Testis (tissue), 5 donors: ENCODE results near the gene NLGN1. TPM values are rescaled to one million over a fixed set of nuclear protein-coding genes. Genes with fewer than 3 reads are reported as not detected.
"Not testable (repeated sequence)": the region's sequence is repeated elsewhere in the genome, so short reads cannot be mapped to it uniquely, and the experiment has no call there.

ENCODE experiments used
- DNase-seq: peaks from one replicate; pipeline ENCODE4 v3.0.0-alpha.2; 2019
- H3K27ac ChIP-seq, 2 donors: fragments of 200-600 bp; sonication (generic); one replicate each; pipeline ENCODE4 v1.5.1; 2019
- H3K27me3 ChIP-seq: fragments of 200-600 bp; sonication (generic); one replicate; pipeline ENCODE4 v1.5.1; 2019
- H3K36me3 ChIP-seq: fragments of 200-600 bp; sonication (generic); one replicate; pipeline ENCODE4 v1.5.1; 2017; ENCODE audit warnings: low read depth; ENCODE audit errors: missing control alignments
- H3K4me1 ChIP-seq: fragments of 200-600 bp; sonication (generic); one replicate; pipeline ENCODE4 v1.5.1; 2019
- H3K4me3 ChIP-seq, 2 donors: fragments of 200-600 bp; sonication (generic); one replicate each; pipeline ENCODE4 v1.5.1; 2017 to 2019
- H3K9me3 ChIP-seq: fragments of 200-600 bp; sonication (generic); one replicate; pipeline ENCODE4 v1.5.1; 2017
- CTCF ChIP-seq, 3 experiments: fragments of 450-650 bp in 2 of 3; fragments of 200-600 bp in 1 of 3; sonication (generic) in 1 of 3; IDR thresholded peaks; one replicate each; pipeline ENCODE4 v1.5.1; 2016 to 2019; ENCODE audit warnings: antibody characterized with exemption in 3 of 3, mild to moderate bottlenecking in 2 of 3, moderate library complexity in 1 of 3
- POLR2A ChIP-seq: fragments of 450-650 bp; IDR thresholded peaks from one replicate; pipeline ENCODE4 v1.6.1; 2017; ENCODE audit warnings: antibody characterized with exemption, mild to moderate bottlenecking, moderate library complexity
- WGBS, 2 donors: methylation state at CpG; one replicate each; pipeline ENCODE4 v1.1.5; 2018; 5-methylcytosine and 5-hydroxymethylcytosine counted together
- intact Hi-C: fragments of 100-400 bp; cut with DNase I; formaldehyde crosslinking; loops from one replicate; pipeline ENCODE4 v1.15.1; 2023; ENCODE audit warnings: low total_unique reads
- long read RNA-seq, 2 donors: transcript quantifications; one replicate each; lab custom pipeline, GENCODE V29; 2026
- polyA plus RNA-seq: library from polyadenylated mRNA; stranded (reverse); fragments of 350-450 nt; fragmentation: Illumina TruSeq; extraction: RNeasy Lipid Tissue Mini Kit (QIAGEN cat#74804); gene quantifications from one replicate; pipeline ENCODE4 v1.2.3, GENCODE V29; 2014; ENCODE audit warnings: low read depth, low replicate concordance; ENCODE audit not compliant: insufficient read depth
- total RNA-seq, 2 donors: library from RNA; depleted of rRNA; stranded (reverse); fragments of >200 nt; gene quantifications; one replicate each; pipeline ENCODE4 v1.2.3, GENCODE V29; 2016

Gene NLGN1
- 10 to 100 TPM; 15.5 to 19.2 TPM for total RNA-seq
- polyA plus RNA-seq = 10.6 TPM
- long read RNA-seq, donor 1, transcript NLGN1-202 (3 exons, 1,827 nt) = major isoform, 9 of 19 reads
- long read RNA-seq, donor 1, partial matches to known transcripts = 10 of 19 reads
- long read RNA-seq, donor 1, other reads (novel, unspliced or antisense) = 0 of 19 reads
- long read RNA-seq, donor 2, partial matches to known transcripts = 0 of 3 reads
- long read RNA-seq, donor 2, other reads (novel, unspliced or antisense) = 0 of 3 reads

GRCh38 chr3:173397161-173398110 is at the start of gene NLGN1:
Gene NLGN1, plus strand, starts transcription at chr3:173397744.
- Histone ChIP-seq H3K9me3 (no peaks in the 10 kb centered on the region), H3K4me1 (no peaks in the 10 kb centered on the region), H3K27me3 (no peaks in the 10 kb centered on the region), H3K36me3 (no peaks in the 10 kb centered on the region), H3K4me3 (peak within 1 kb of the TSS; percentile 62 to 68), H3K27ac (peak within 1 kb of the TSS; percentile 28 to 88)
- intact Hi-C loops = no loop called here
- TF ChIP-seq CTCF (IDR thresholded peaks at IDR 0.05) (peak in 1 of 3 experiments; percentile 11), POLR2A (no peak)
- 0% methylated on average over 54 to 70 of the region's 70 CpGs for WGBS, 2 donors
- DNase-seq = peak; percentile 80

- TF ChIP-seq POLR2A = no peak
These were observed 45.7 kb upstream of the NLGN1 start for GRCh38 chr3:173351886-173352285.

GRCh38 chr3:173353137-173353536 is 44.4 kb upstream of the NLGN1 start:
- H3K4me3 ChIP-seq, H3K9me3 ChIP-seq, intact Hi-C loops, H3K27ac ChIP-seq, DNase-seq, H3K36me3 ChIP-seq, H3K27me3 ChIP-seq, H3K4me1 ChIP-seq: not testable (repeated sequence)
- 76 to 85% methylated on average over 2 of the region's 2 CpGs for WGBS, 2 donors

More at GRCh38 chr3:173351886-173352285, 45.7 kb upstream of the NLGN1 start:
- no peaks in the 10 kb centered on the region for H3K36me3 ChIP-seq
- intact Hi-C loops = no loop called here
- H3K27me3 ChIP-seq = no peaks in the 10 kb centered on the region
- H3K27ac ChIP-seq = no peak overlapping the region
- H3K4me3 ChIP-seq = no peak overlapping the region
- no peaks in the 10 kb centered on the region for H3K4me1 ChIP-seq
- H3K9me3 ChIP-seq = no peaks in the 10 kb centered on the region
- no peak for DNase-seq

- intact Hi-C loops = no loop called here
- no peak for TF ChIP-seq CTCF (IDR thresholded peaks at IDR 0.05)
- 85 to 86% methylated on average over 5 of the region's 5 CpGs for WGBS, 2 donors
- no peak overlapping the region for H3K27ac ChIP-seq
- no peaks in the 10 kb centered on the region for H3K36me3 ChIP-seq
- H3K27me3 ChIP-seq = no peaks in the 10 kb centered on the region
- no peak for DNase-seq
- no peaks in the 10 kb centered on the region for H3K9me3 ChIP-seq
- H3K4me1 ChIP-seq = no peaks in the 10 kb centered on the region
- no peak overlapping the region for H3K4me3 ChIP-seq
These were observed 43.4 kb upstream of the NLGN1 start for GRCh38 chr3:173354124-173354523.

GRCh38 chr3:173371848-173372487 is 25.6 kb upstream of the NLGN1 start:
- Histone ChIP-seq H3K4me3 (no peak overlapping the region), H3K36me3 (no peaks in the 10 kb centered on the region), H3K27ac (no peak overlapping the region), H3K27me3 (no peaks in the 10 kb centered on the region), H3K9me3 (no peaks in the 10 kb centered on the region), H3K4me1 (no peaks in the 10 kb centered on the region)
- WGBS, 2 donors = 48 to 52% methylated on average over 3 of the region's 3 CpGs
- DNase-seq = peak; percentile 42
- intact Hi-C loops = no loop called here
- TF ChIP-seq CTCF (IDR thresholded peaks at IDR 0.05) (peak; percentile 13 to 56 (median 30)), POLR2A (no peak)
